Endothelial cell of umbilical vein (primary cell): ENCODE measurements around the gene ZCCHC14. TPM values are rescaled to one million over a fixed set of nuclear protein-coding genes. Genes with fewer than 3 reads are reported as not detected.

Experiments used
- BruUV-seq: library from RNA; stranded (reverse); fragments of 400-500 nt; replicated peaks from 2 replicates; lab custom pipeline; 2021; lab: Mats Ljungman, UMichigan
- CTCF ChIA-PET: fragments of 300-600, 350-600 bp; sonication (Branson Sonifier 250); formaldehyde crosslinking; loops from one replicate; lab custom pipeline; 2021; ENCODE audit warnings: antibody characterized with exemption, inconsistent platforms; lab: Charles Lee
- POLR2A ChIA-PET: fragments of 300-600, 350-600 bp; sonication (Branson Sonifier 250); formaldehyde crosslinking; loops from one replicate; lab custom pipeline; 2021; ENCODE audit warnings: antibody characterized with exemption, inconsistent platforms; lab: Charles Lee
- DNase-seq: peaks from one replicate; pipeline ENCODE4 v3.0.0-alpha.2; 2011; ENCODE audit warnings: low read depth, low spot score
- FAIRE-seq: peaks from 2 replicates; lab custom pipeline; 2011; peaks lifted over from hg19 to GRCh38; lab: Jason Lieb, UNC
- H2AFZ ChIP-seq: 2 replicates; pipeline ENCODE4 v1.6.0; 2012; ENCODE audit warnings: low read depth, low read length, control low read depth, inconsistent platforms
- H3K27ac ChIP-seq: 2 replicates; pipeline ENCODE4 v1.5.1; 2011; ENCODE audit warnings: low read depth, mild to moderate bottlenecking, control low read depth, low read length, moderate library complexity; ENCODE audit not compliant: insufficient read depth
- H3K27me3 ChIP-seq, 2 experiments: 2 replicates each; pipeline versions ENCODE4 v1.6.0 to v1.6.1; 2011; ENCODE audit warnings: low read length in 2 of 2, mixed read lengths in 1 of 2; ENCODE audit not compliant: control insufficient read depth in 2 of 2, insufficient read depth in 2 of 2
- H3K36me3 ChIP-seq, 2 experiments: 2 replicates in 1 of 2; 3 replicates in 1 of 2; pipeline ENCODE4 v1.5.1; 2011; ENCODE audit warnings: low read length in 2 of 2, mild to moderate bottlenecking in 1 of 2, moderate library complexity in 1 of 2; ENCODE audit not compliant: control insufficient read depth in 2 of 2, insufficient read depth in 2 of 2; ENCODE audit errors: extremely low read depth in 1 of 2
- H3K4me1 ChIP-seq: 3 replicates; pipeline ENCODE4 v1.5.1; 2011; ENCODE audit warnings: mild to moderate bottlenecking, low read length; ENCODE audit not compliant: control insufficient read depth, insufficient read depth; ENCODE audit errors: extremely low read depth
- H3K4me2 ChIP-seq: 2 replicates; pipeline ENCODE4 v1.6.1; 2011; ENCODE audit warnings: low read length, control low read depth, mixed read lengths; ENCODE audit not compliant: insufficient read depth
- H3K4me3 ChIP-seq, 3 experiments: fragments of 200-600 bp in 1 of 3; sonication (generic), shearing (Covaris generic) in 1 of 3; replicated peaks in 1 of 3; 2 replicates each; pipeline ENCODE4 v1.5.1; 2011 to 2016; ENCODE audit warnings: control low read depth in 3 of 3, low read length in 3 of 3, mild to moderate bottlenecking in 2 of 3, inconsistent platforms in 1 of 3, low read depth in 1 of 3, moderate library complexity in 1 of 3; ENCODE audit not compliant: insufficient read depth in 1 of 3
- H3K79me2 ChIP-seq: 2 replicates; pipeline ENCODE4 v1.6.0; 2012; ENCODE audit warnings: low read length, inconsistent platforms; ENCODE audit not compliant: control insufficient read depth, insufficient read depth
- H3K9ac ChIP-seq: replicated peaks from 2 replicates; pipeline ENCODE3; 2011; ENCODE audit warnings: low read length, control low read depth; ENCODE audit not compliant: insufficient read depth; ENCODE audit errors: extremely low read depth
- H3K9me1 ChIP-seq: replicated peaks from 3 replicates; pipeline ENCODE4 v1.6.0; 2011; ENCODE audit warnings: mild to moderate bottlenecking, low read length; ENCODE audit not compliant: control insufficient read depth, insufficient read depth; ENCODE audit errors: extremely low read depth
- H3K9me3 ChIP-seq: replicated peaks from 2 replicates; pipeline ENCODE4 v1.5.1; 2012; ENCODE audit warnings: low read length, inconsistent platforms; ENCODE audit not compliant: control insufficient read depth, insufficient read depth
- H4K20me1 ChIP-seq: replicated peaks from 2 replicates; pipeline ENCODE3; 2011; ENCODE audit warnings: mild to moderate bottlenecking, low read length; ENCODE audit not compliant: control insufficient read depth, insufficient read depth; ENCODE audit errors: extremely low read depth
- CTCF ChIP-seq, 2 donors: IDR thresholded peaks; 1 replicate in 1 of 2; 2 replicates in 1 of 2; pipeline ENCODE4 v1.5.1; 2011; ENCODE audit warnings: low read length in 2 of 2, mild to moderate bottlenecking in 2 of 2, moderate library complexity in 2 of 2, control low read depth in 1 of 2, inconsistent platforms in 1 of 2, low read depth in 1 of 2; ENCODE audit not compliant: insufficient read depth in 1 of 2; ENCODE audit errors: extremely low read depth in 1 of 2
- EZH2 ChIP-seq: IDR thresholded peaks from 2 replicates; pipeline ENCODE4 v1.6.1; 2012; ENCODE audit warnings: borderline replicate concordance, low read depth, mild to moderate bottlenecking, moderate library complexity, low read length, inconsistent platforms; ENCODE audit not compliant: severe bottlenecking
- FOS ChIP-seq: IDR thresholded peaks from 2 replicates; pipeline ENCODE4 v1.6.1; 2011; ENCODE audit warnings: mild to moderate bottlenecking, low read length, moderate library complexity, borderline replicate concordance; ENCODE audit not compliant: insufficient read depth
- GATA2 ChIP-seq: IDR thresholded peaks from 2 replicates; pipeline ENCODE4 v1.7.0; 2011; ENCODE audit warnings: low read depth, mild to moderate bottlenecking, moderate library complexity, mixed read lengths, low read length; ENCODE audit not compliant: insufficient read length, insufficient read depth
- JUN ChIP-seq: IDR thresholded peaks from 2 replicates; pipeline ENCODE4 v1.6.1; 2011; ENCODE audit warnings: borderline replicate concordance, low read depth; ENCODE audit not compliant: insufficient read length, insufficient read depth
- MYC ChIP-seq: IDR thresholded peaks from one replicate; pipeline ENCODE4 v1.6.1; 2011; ENCODE audit warnings: mild to moderate bottlenecking, low read depth, low read length
- POLR2A ChIP-seq: IDR thresholded peaks from 2 replicates; pipeline ENCODE4 v1.6.1; 2012; ENCODE audit warnings: low read depth, mild to moderate bottlenecking, control low read depth, low read length
- POLR2AphosphoS5 ChIP-seq: IDR thresholded peaks from 2 replicates; pipeline ENCODE4 v1.6.1; 2012; ENCODE audit warnings: low read depth, mild to moderate bottlenecking, control low read depth, low read length, moderate library complexity; ENCODE audit not compliant: insufficient read depth
- dilution Hi-C: fragments of 300-500 bp; cut with MboI; formaldehyde crosslinking; loops from one replicate; pipeline ENCODE4 v1.15.0; 2019; ENCODE audit warnings: low sequenced_read_pairs; ENCODE audit not compliant: extremely low pct_ligation_motif_present
- intact Hi-C: fragments of 100-400 bp; cut with micrococcal nuclease; formaldehyde crosslinking; loops from one replicate; pipeline ENCODE4 v1.10.0; 2022
- polyA plus RNA-seq, 4 experiments: library from polyadenylated mRNA; depleted of rRNA in 3 of 4; stranded (reverse) in 3 of 4; unstranded in 1 of 4; fragments of >200 nt; gene quantifications; 2 replicates each; pipeline versions ENCODE4 v1.2.1 to v1.2.3, GENCODE V29; 2011 to 2012; ENCODE audit warnings: missing spikeins in 1 of 4
- total RNA-seq: library from RNA; stranded (reverse); gene quantifications from 2 replicates; pipeline ENCODE4 v1.2.3, GENCODE V29; 2021
- TF ChIP-seq, protein P1 (sequence below): IDR thresholded peaks from 2 replicates; pipeline ENCODE4 v1.6.1; 2011; ENCODE audit not compliant: insufficient read depth, insufficient read length

ZCCHC14 gene
- total and polyA plus RNA-seq, 2 donors (not counting 3 experiments of a cell fraction or from before 2014, with no cell fraction given) = 9.5 to 30.9 TPM

- TF ChIP-seq CTCF (IDR thresholded peaks at IDR 0.05; ENCODE audit: extremely low read depth in 1 of 2, insufficient read depth in 1 of 2, low read depth in 1 of 2, low read length in 2 of 2) = no peak
- TF ChIP-seq POLR2AphosphoS5 = no peak
- TF ChIP-seq EZH2 = no peak
- TF ChIP-seq, protein P1, sequence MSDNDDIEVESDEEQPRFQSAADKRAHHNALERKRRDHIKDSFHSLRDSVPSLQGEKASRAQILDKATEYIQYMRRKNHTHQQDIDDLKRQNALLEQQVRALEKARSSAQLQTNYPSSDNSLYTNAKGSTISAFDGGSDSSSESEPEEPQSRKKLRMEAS = no peak
- no peak for TF ChIP-seq POLR2A
- no peak for TF ChIP-seq MYC
- no peak for TF ChIP-seq FOS
- no peak for TF ChIP-seq GATA2
- TF ChIP-seq JUN = no peak
- FAIRE-seq (no peak), DNase-seq (no peak)
- intact Hi-C loops = no loop called here
- H3K27ac ChIP-seq = no peak overlapping the region
- BruUV-seq = no TSS peak
- H3K27me3 ChIP-seq = peaks cover 0 to 2% of the 10 kb centered on the region in 2 experiments
- no peak overlapping the region for H3K9ac ChIP-seq
- ChIA-PET POLR2A (no interaction called here), CTCF (no interaction called here)
- no peaks in the 10 kb centered on the region for H3K9me1 ChIP-seq
- dilution Hi-C loops = no loop called here
- no peak overlapping the region for H3K4me3 ChIP-seq
- no peaks in the 10 kb centered on the region for H3K36me3 ChIP-seq
- H3K4me2 ChIP-seq = no peak overlapping the region
- no peak overlapping the region for H2AFZ ChIP-seq
- H3K79me2 ChIP-seq = no peaks in the 10 kb centered on the region
- H4K20me1 ChIP-seq = no peaks in the 10 kb centered on the region
- no peaks in the 10 kb centered on the region for H3K9me3 ChIP-seq
- peaks cover 9% of the 10 kb centered on the region for H3K4me1 ChIP-seq
These were observed 48.0 kb upstream of the ZCCHC14 start for GRCh38 chr16:87540897-87541146.
